Mesenteric fat pad (tissue), 1 donor: ENCODE measurements around the gene NAB1. TPM values are rescaled to one million over a fixed set of nuclear protein-coding genes. Genes with fewer than 3 reads are reported as not detected.

Experiments
- DNase-seq: peaks from one replicate; pipeline ENCODE4 v3.0.0-alpha.2; 2020; ENCODE audit warnings: low spot score
- total RNA-seq: library from RNA; stranded (reverse); fragmentation: NEBNext Ultra II Directional; extraction: Animal tissue kit (Norgen Biotek cat#: 25700); gene quantifications from one replicate; pipeline ENCODE4 v1.2.1, GENCODE V29; 2021
- donor health status: DM: yes; HTN: yes; CAD: no.

The NAB1 gene
- total RNA-seq, 1 donor from 2014 or later, result 44.6 TPM

DNA sequence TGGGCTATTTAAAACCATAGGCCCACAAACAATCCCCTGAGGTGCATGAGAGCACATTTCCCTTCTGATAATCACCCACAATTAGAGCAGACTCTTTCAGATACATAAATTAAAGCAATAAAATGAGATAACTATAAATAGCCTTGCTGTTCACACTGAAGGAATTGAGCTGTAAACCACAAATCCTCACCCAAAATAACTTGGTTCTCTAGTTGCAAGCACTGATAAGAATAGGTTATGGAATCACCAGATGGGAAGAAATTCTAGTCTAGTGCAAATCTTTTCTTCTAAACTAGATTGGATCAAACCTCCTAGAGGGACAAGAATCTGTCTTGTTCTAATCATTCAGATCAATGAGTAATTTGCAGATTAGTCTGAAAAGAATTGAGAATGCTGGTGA, 64.6 kb downstream of the NAB1 start:
- DNase-seq, result no peak

DNA sequence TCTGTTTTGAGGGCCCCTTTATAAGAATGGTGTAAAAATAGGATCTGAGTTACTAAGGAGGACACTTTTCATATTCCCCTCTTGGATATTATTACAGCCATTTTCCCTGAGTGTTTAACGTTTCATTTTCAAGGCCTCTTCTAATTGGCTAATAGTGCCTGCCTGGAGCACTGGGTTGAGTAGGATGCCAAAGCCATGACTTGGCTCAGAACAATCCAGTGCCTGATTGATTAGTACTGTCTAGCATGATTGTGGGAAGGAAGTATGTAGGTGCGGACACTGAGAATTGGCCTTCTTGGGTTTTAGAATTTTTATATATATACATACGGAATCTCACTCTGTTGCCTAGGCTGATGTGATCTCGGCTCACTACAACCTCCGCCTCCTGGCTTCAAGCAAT, 66.1 kb downstream of the NAB1 start:
- DNase-seq, result no peak

DNA sequence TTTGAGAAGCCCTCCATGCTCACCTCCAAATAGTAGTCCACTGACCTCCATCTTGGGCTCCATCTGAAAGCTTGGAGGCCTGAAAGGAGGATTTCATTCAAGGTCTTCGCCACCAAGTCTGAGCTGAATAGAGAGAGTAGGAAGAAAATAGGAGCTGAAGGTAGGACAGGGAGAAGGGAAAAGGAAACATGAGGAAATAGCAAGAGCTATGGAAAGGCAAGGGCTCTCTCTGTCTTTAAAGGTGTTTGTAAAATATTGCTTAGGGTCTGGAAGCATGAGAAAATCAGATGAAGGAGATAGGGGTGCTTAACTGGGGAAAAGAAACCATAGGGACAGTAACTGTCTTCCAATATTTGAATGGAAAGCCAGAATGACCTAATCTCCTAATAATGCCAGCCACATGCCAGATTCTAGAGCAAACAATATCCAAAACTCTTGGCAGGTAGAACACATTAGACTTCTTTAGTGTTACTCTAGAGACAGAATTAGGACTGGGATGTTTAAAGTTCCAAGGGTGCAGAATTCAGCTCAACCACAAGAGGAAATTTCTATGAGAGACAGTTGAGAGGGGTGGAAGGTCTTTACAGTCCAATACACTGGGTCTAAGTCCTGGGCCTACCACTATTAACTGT, 67.4 kb downstream of the NAB1 start:
- DNase-seq, result no peak

DNA sequence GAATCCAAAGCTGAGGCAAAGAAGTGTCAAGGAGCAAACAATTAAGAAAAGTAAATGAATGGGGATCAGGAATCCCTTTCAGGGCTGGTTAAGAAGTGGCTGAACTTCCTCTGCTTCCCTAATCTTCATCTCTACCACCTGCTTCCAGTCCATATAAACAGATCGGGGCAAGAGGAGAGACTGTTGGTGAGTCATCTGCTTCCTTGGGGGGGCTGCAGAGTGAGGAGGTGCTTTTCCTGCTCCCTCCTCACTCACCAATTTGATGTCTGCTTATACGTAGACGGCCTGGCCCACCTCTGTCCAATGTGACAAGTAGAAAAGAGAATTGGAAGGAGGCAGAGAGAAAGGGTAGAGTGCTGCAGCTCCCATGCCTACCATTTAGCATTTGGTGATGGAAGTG, 68.4 kb downstream of the NAB1 start:
- DNase-seq, result no peak

DNA sequence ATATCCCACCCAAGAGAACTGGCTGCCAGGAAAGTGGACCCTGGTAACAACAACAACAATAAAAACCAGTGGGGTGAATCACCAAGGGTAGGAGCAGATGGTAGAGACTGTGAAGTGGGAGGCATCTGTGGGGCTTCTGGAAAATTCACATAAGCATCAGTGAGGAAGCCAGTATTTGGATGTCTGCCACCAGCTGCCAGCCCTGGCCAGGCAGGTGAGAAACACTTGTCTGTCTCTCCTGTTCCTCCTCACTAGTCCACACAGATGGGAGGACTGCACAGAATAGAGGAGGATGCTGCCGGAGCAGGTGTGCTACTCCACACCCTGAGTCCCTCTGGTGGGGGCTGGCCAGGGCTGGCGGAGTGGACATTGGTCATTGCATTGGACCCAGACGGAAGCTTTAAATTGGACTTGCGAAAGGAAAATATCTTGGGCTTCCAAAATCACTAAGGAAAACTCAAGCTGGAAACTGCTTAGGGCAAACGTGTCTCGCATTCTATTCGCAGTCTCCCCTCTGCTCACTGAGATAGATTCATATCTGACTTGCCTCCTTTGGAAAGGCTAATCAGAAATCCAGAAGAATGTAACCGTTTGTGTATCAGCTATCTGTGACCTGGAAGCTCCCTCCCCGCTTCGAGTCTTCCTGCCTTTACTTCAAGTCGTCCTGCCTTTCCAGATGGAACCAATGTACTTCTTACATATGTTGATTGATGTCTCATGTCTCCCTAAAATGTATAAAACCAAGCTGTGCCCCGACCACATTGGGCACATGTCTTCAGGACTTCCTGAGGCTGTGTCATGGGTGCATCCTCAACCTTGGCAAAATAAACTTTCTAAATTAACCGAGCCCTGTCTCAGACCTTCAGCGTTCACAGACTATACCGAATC, 69.1 kb downstream of the NAB1 start:
- DNase-seq, result no peak

DNA sequence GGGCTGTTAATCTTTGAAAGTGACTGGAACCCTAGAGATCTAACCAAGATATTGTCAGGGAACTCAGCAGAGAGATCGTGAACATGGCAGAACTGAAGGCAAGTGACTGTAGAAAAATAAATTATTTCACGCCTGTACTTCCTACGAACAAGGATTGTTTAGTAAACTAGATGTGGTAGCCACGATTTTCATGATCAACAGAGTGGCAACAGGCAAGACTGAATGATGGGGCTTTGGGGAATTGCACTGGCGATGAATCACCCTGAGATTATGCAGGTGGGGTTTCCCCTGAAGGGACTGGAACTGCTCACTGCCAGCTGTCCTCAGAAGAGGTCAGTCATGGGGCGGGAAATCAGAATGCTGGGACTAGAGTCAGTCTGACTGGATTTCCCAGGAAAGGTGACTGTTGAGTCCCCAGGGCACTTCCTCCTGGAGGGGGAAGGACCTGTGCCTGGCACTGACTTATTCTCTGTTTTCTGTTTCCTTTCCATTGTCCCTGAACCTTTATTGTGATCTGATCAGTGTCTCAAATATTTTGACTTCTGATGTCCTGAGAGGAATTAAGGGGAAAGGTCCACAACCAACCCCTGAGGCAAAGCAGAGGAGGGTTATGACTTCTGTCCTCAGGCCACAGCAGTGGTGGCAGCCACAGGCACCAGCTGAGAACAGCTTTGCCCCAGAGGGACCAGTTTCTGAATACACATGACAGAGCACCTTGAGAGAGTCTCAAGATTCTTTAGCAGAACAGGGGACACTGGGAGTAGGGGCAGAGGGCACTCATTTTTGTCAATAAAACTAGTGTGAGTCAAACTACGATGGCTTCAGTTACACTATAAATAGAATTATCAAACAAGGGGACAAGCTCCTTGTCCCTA, 70.0 kb downstream of the NAB1 start:
- DNase-seq, result no peak

DNA sequence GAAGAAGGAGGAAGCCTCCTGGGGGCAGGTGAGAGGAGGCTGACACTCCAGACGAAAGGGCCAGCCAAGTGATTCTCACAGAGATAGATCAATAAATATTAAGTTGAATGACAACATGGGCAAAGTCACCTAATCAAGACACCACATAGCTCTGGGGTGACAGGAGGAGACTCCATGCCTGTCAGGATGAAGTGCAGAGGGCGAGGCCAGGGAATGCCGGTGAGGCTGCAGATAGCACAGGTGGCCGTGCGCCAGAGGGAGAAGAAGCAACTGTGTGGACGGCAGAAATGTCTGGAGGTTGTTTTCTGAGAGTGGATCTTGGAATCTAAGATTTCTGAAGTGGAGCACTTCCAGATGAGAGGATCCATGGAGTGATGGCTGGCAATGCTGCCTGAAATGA, 71.4 kb downstream of the NAB1 start:
- DNase-seq, result no peak

DNA sequence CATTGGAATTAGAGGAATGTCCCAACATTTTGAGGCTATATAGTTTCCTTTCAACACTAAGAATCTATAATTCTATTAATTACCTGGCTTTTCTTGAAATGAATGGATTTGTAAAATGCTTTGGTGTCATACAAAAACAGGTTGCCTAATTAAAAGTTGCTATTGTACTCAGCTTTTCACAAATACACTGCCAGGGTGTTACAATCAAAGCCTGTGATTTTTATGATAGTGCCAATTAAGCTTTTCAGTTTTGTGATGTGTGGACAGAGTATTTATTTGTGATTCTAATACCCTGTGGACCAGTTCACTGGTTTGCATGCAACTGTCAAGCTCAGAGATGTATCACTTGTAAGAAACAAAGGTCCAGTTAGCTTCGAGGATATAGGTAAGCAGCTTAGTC, 71.8 kb downstream of the NAB1 start:
- DNase-seq, result no peak

DNA sequence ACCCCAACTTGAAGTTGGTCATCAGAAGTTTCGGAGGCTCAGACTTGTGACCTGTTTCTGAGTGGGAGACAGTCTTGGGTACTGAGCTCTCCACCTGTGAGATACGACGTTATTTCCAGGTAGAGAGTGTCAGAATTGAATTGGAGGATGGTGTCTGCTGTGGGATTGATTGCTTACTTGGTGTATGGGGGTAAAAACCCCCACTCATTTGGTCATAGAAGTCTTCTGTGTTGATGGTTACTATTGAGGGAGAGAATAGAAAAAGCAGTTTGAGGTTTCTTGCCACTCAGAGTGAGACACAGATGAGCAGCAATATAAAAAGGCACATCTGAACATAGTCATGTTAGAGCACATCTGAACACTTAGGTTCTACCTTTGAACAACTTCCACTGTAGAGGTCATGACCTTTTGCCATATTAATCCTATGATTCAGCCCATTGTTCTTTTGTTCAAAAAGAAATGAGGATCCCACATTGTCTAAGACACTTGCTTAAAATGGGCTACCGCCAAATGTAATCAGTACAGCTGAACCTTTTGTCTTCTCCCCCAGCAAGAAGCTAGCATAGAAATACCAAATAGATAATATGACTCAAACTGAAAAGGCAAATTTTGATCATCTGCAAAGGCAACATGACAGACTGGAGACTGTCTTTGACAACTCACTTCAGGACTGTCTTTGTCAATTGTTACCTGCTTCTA, 73.3 kb downstream of the NAB1 start:
- no peak for DNase-seq

DNA sequence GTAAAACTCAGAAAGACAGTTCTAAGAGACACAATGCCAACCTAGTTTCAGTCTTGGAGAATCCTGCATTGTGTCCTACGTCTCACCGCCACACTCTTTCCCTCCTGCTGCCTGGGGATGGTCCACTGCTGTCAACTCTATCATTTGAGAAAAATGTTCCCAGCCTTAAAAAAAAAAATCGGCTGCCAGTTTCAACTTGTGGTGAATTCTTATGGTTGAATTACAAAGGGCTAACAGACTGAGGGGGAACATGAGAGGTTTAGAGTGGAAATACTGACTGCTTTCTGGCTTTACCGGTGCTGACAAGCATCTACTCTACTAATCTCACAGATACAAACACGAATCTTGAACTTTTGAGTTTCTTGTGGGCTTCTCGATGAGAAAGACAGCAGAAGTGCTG, 74.0 kb downstream of the NAB1 start:
- DNase-seq, result no peak

DNA sequence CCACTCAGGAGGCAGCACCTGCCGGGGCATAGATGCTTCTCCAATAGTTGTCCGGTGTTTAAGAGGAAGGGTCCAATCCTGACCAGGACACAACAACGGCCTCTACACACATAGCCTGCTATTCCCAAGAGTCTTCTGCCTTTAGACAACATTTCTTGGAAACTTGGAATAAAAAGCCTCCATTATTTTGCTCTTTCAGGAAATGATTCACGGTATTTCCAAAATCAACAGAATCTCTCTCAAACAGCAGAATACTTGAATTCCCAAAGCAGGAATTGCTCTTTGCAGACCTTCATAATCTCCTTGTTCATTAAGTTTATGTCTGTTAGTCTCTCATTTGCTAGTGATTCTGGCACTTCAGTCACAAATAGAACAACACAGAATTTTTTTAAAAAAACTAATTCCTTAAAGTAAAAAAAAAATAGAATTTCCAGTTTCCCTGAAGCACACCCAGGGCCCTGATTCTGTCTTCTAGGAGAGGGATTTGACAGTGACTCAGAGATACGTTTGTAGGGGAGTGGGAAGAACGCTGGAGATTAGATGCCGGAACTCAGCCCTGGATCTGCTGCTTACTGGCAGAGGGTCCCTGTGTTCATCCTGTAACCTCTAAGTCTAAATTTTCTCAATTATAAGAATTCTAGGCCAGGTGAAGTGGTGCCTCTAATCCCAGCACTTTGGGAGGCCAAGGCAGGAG, 74.7 kb downstream of the NAB1 start:
- no peak for DNase-seq

DNA sequence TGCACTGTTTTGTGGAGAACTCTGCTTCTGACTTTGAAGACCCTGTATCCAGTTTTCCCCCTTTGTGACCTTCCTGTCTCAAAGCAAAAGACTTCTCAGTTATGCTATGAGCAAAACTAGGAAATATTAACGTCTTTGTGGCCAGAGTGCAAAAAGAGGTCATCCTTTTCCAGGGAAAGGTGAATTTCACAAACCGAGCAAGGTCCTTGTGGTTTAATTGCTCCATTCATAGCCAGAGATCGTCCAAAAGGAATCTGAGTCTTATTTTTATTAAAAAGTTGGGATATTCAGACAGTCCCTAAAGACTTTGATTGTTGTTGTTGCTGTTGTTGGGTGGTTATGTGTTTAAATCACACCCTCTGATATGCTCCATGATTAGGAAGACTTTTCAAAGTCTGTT, 77.4 kb downstream of the NAB1 start:
- no peak for DNase-seq

DNA sequence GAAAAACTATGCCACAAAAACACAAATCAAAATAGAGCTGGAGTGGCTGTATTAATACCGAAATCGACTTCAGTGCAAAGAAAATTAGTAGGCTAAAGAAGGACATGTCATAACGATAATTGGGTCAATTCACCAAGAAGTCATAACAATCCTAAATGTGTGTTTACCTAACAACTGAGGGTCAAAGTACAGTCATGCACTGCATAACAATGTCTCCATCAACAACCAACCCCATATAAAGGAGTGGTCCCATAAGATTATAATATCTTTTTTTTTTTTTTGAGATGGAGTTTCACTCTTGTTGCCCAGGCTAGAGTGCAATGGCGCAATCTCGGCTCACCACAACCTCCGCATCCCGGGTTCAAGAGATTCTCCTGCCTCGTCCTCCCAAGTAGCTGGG, 87.5 kb downstream of the NAB1 start:
- DNase-seq, result no peak

DNA sequence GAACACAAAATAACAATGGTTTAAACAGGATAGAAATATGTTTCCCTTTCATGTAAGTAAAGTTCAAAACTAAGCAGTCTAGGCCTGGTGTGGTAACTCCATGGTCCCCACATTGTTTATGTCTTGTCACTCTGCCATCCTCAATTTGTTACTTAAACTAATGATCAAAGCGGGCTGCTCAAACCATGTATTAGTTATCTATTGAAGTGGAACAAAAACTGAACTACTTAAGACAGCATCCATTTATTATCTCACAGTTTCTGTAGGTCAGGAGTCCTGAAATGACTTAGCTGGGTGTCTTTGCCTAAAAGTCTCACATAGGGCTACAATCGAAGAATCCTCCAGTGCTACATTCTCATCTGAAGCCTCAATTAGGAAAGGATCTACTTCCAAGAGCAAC, 91.6 kb downstream of the NAB1 start:
- no peak for DNase-seq

Other genes starting within 250 kb of the NAB1 start
- 18.1 TPM for gene MFSD6, start 240.7 kb upstream of the NAB1 start, total RNA-seq
- 6.5 TPM for gene NEMP2, start 114.4 kb upstream of the NAB1 start, total RNA-seq
- 116 TPM for gene GLS, start 231.7 kb downstream of the NAB1 start, total RNA-seq